ENCODE results near the gene FAM135A. TPM values are rescaled to one million over a fixed set of nuclear protein-coding genes. Genes with fewer than 3 reads are reported as not detected.

Gene FAM135A
- total and polyA plus RNA-seq, 2 of the 8 experiments (the other 6 are each of a cell fraction or from before 2014, with no cell fraction given), result 17.4 to 35.7 TPM

GRCh38 chr6:70375166-70375565, 38.1 kb upstream of the FAM135A start:
- no peak overlapping the region for H3K56ac ChIP-seq (replicated peaks; ENCODE audit: insufficient read length, low read depth, low read length)
- H4K91ac ChIP-seq (replicated peaks; ENCODE audit: insufficient read length, low read length), result no peak overlapping the region
- H3K9me3 ChIP-seq (ENCODE audit: insufficient read depth in 2 of 2, low read depth in 1 of 2, low read length in 1 of 2), result no peaks in the 10 kb centered on the region
- no peak overlapping the region for H2BK20ac ChIP-seq (ENCODE audit: low read length)
- DNase-seq (ENCODE audit: low read depth in 1 of 2, low spot score in 2 of 2) (no peak), FAIRE-seq (no peak)
- no peak overlapping the region for H3K27ac ChIP-seq (ENCODE audit: low read depth, low read length)
- no peaks in the 10 kb centered on the region for H3K36me3 ChIP-seq (ENCODE audit: control insufficient read depth in 2 of 4, insufficient read depth in 4 of 4, low read length in 3 of 4)
- 96% methylated on average over 3 of the region's 3 CpGs; no CpG with 5 or more reads in 1 of the 2 experiments for WGBS, 2 experiments (ENCODE audit: extremely low coverage in 1 of 2, insufficient coverage in 1 of 2, insufficient read length in 1 of 2, insufficient replicate concordance in 2 of 2, low coverage in 1 of 2, low lambda C conversion rate in 2 of 2, missing lambda C conversion rate in 1 of 2)
- H2BK120ac ChIP-seq (replicated peaks; ENCODE audit: low read depth, low read length), result no peak overlapping the region
- TF ChIP-seq TCF12 (IDR thresholded peaks at IDR 0.05; ENCODE audit: low read depth, low read length) (no peak), RAD21 (IDR thresholded peaks at IDR 0.05 in 1 of 2, conservative IDR thresholded peaks at IDR 0.05 in 1 of 2; ENCODE audit: low read depth in 2 of 2, low read length in 2 of 2) (no peak), HDAC2 (IDR thresholded peaks at IDR 0.05; ENCODE audit: borderline replicate concordance in 1 of 2, low read depth in 2 of 2, low read length in 2 of 2) (no peak), MAFK (IDR thresholded peaks at IDR 0.05; ENCODE audit: low read depth, low read length) (no peak), BCL11A (IDR thresholded peaks at IDR 0.05; ENCODE audit: low read depth in 2 of 2, low read length in 2 of 2) (no peak)
- no peak overlapping the region for H4K8ac ChIP-seq (ENCODE audit: extremely low read depth, insufficient read depth, low read length)
- H3K23me2 ChIP-seq (ENCODE audit: low read depth, low read length), result no peaks in the 10 kb centered on the region
- no peaks in the 10 kb centered on the region for H3K79me1 ChIP-seq (ENCODE audit: low read depth, low read length)
- no peak overlapping the region for H3K4me2 ChIP-seq (ENCODE audit: insufficient read depth in 1 of 2, low read depth in 2 of 2, low read length in 2 of 2)
- ChIA-PET POLR2A (ENCODE audit: partially characterized antibody) (no interaction called here), CTCF (ENCODE audit: partially characterized antibody) (interaction anchor here (0.6 to 4.0 kb wide), 8 partner anchors 10 to 167 kb away, joined by 3 to 21 read pairs (median 4); no protein-coding TSS in a partner anchor)
- no peak overlapping the region for H2BK12ac ChIP-seq (ENCODE audit: low read depth, low read length)
- H2AK5ac ChIP-seq (ENCODE audit: low read depth, low read length), result no peak overlapping the region
- no peaks in the 10 kb centered on the region for H3K27me3 ChIP-seq (replicated peaks in 1 of 4; ENCODE audit: control insufficient read depth in 3 of 4, extremely low read depth in 1 of 4, insufficient read depth in 3 of 4, low read length in 3 of 4)
- H3K23ac ChIP-seq (ENCODE audit: insufficient read length), result no peak overlapping the region
- no peak overlapping the region for H3K18ac ChIP-seq (ENCODE audit: extremely low read depth, low read length)
- no peak overlapping the region for H3K4ac ChIP-seq (replicated peaks; ENCODE audit: insufficient read length, low read depth, low read length)
- no peak overlapping the region for H2AFZ ChIP-seq (ENCODE audit: low read length)
- no peak overlapping the region for H3K14ac ChIP-seq (ENCODE audit: insufficient read length)
- H2BK5ac ChIP-seq (ENCODE audit: low read depth, low read length), result no peak overlapping the region
- H3K9ac ChIP-seq (replicated peaks in 1 of 4; ENCODE audit: extremely low read depth in 1 of 4, low read depth in 3 of 4, low read length in 3 of 4), result no peak overlapping the region
- no peak overlapping the region for H3K4me3 ChIP-seq (ENCODE audit: extremely low read depth in 1 of 4, insufficient read depth in 2 of 4, low read depth in 3 of 4, low read length in 4 of 4)
- H2BK15ac ChIP-seq (ENCODE audit: low read length), result no peak overlapping the region
- H4K20me1 ChIP-seq (replicated peaks in 1 of 2; ENCODE audit: control insufficient read depth in 1 of 2, insufficient read depth in 2 of 2, low read length in 2 of 2), result no peaks in the 10 kb centered on the region
- no peaks in the 10 kb centered on the region for H3K4me1 ChIP-seq (replicated peaks in 1 of 4; ENCODE audit: control insufficient read depth in 3 of 4, insufficient read depth in 4 of 4, low read length in 3 of 4)
- no peaks in the 10 kb centered on the region for H3K79me2 ChIP-seq (ENCODE audit: control insufficient read depth in 1 of 2, insufficient read depth in 2 of 2, low read length in 2 of 2)
- H4K5ac ChIP-seq (ENCODE audit: insufficient read length, low read depth, low read length), result no peak overlapping the region

Measured in H1 (cell line).